Lung microvascular endothelial cell (primary cell): ENCODE results near the gene SP100. TPM values are rescaled to one million over a fixed set of nuclear protein-coding genes. Genes with fewer than 3 reads are reported as not detected.

ENCODE experiments used
- total RNA-seq: library from RNA; depleted of rRNA; stranded (reverse); fragments of >200 nt; gene quantifications from 2 replicates; pipeline ENCODE4 v1.2.1, GENCODE V29; 2014

Gene SP100
- total RNA-seq, 1 donor from 2014 or later = 77.8 TPM

Other genes starting within 250 kb of the SP100 start
- 2.2 and 3.9 TPM in 2 replicates for gene SP110, start 196.2 kb upstream of the SP100 start, total RNA-seq
- gene SP140, start 190.5 kb upstream of the SP100 start, total RNA-seq = not detected in 2 replicates
- gene SP140L, start 89.0 kb upstream of the SP100 start, total RNA-seq = 5.0 and 6.3 TPM in 2 replicates